ENCODE data around the gene GOLGA6A. TPM values are rescaled to one million over a fixed set of nuclear protein-coding genes. Genes with fewer than 3 reads are reported as not detected.
"Not testable (repeated sequence)": the region's sequence is repeated elsewhere in the genome, so short reads cannot be mapped to it uniquely, and the experiment has no call there.

The GOLGA6A gene
- total RNA-seq, 3 donors from 2014 or later: not detected

- not testable (repeated sequence) for DNase-seq; H3K9me3 Mint-ChIP-seq; H3K4me3 Mint-ChIP-seq; ATAC-seq; H3K36me3 Mint-ChIP-seq (ENCODE audit: insufficient read depth); H3K27me3 Mint-ChIP-seq (ENCODE audit: low read depth); H3K4me1 Mint-ChIP-seq (ENCODE audit: low read depth)
Measured at GRCh38 chr15:74071645-74072044, 10.7 kb downstream of the GOLGA6A start.

GRCh38 chr15:74065684-74066411 lies 16.5 kb downstream of the GOLGA6A start:
- H3K27me3 Mint-ChIP-seq (ENCODE audit: low read depth); H3K9me3 Mint-ChIP-seq; H3K4me3 Mint-ChIP-seq; H3K4me1 Mint-ChIP-seq (ENCODE audit: low read depth); H3K36me3 Mint-ChIP-seq (ENCODE audit: insufficient read depth): not testable (repeated sequence)
- DNase-seq: peak; percentile 46
- peak; percentile 97 to 99 for ATAC-seq

GRCh38 chr15:74064822-74065221 lies 17.5 kb downstream of the GOLGA6A start:
- ATAC-seq; H3K27me3 Mint-ChIP-seq (ENCODE audit: low read depth); H3K9me3 Mint-ChIP-seq; H3K36me3 Mint-ChIP-seq (ENCODE audit: insufficient read depth); H3K4me1 Mint-ChIP-seq (ENCODE audit: low read depth); DNase-seq; H3K4me3 Mint-ChIP-seq: not testable (repeated sequence)

GRCh38 chr15:74064183-74064582 lies 18.2 kb downstream of the GOLGA6A start:
- DNase-seq; ATAC-seq; H3K4me3 Mint-ChIP-seq; H3K27me3 Mint-ChIP-seq (ENCODE audit: low read depth); H3K9me3 Mint-ChIP-seq; H3K4me1 Mint-ChIP-seq (ENCODE audit: low read depth); H3K36me3 Mint-ChIP-seq (ENCODE audit: insufficient read depth): not testable (repeated sequence)

GRCh38 chr15:74063425-74064146 lies 18.8 kb downstream of the GOLGA6A start:
- not testable (repeated sequence) for H3K4me3 Mint-ChIP-seq; DNase-seq; H3K9me3 Mint-ChIP-seq; ATAC-seq; H3K27me3 Mint-ChIP-seq (ENCODE audit: low read depth); H3K36me3 Mint-ChIP-seq (ENCODE audit: insufficient read depth); H3K4me1 Mint-ChIP-seq (ENCODE audit: low read depth)

GRCh38 chr15:74062671-74063070 lies 19.7 kb downstream of the GOLGA6A start:
- Mint-ChIP-seq H3K27me3 (ENCODE audit: low read depth) (peaks cover 2% of the 10 kb centered on the region), H3K9me3 (no peaks in the 10 kb centered on the region), H3K4me1 (ENCODE audit: low read depth) (peaks cover 8% of the 10 kb centered on the region), H3K4me3 (no peak overlapping the region), H3K36me3 (ENCODE audit: insufficient read depth) (peaks cover 6% of the 10 kb centered on the region)
- ATAC-seq: no peak
- no peak for DNase-seq

GRCh38 chr15:74062236-74062635 lies 20.1 kb downstream of the GOLGA6A start:
- peaks cover 8% of the 10 kb centered on the region for H3K4me1 Mint-ChIP-seq (ENCODE audit: low read depth)
- H3K36me3 Mint-ChIP-seq (ENCODE audit: insufficient read depth): peaks cover 6% of the 10 kb centered on the region
- H3K27me3 Mint-ChIP-seq (ENCODE audit: low read depth): peaks cover 2% of the 10 kb centered on the region
- ATAC-seq: no peak
- H3K9me3 Mint-ChIP-seq: no peaks in the 10 kb centered on the region
- no peak for DNase-seq
- no peak overlapping the region for H3K4me3 Mint-ChIP-seq

GRCh38 chr15:74060251-74060650 lies 22.1 kb downstream of the GOLGA6A start:
- no peak overlapping the region for H3K4me3 Mint-ChIP-seq
- peaks cover 6% of the 10 kb centered on the region for H3K36me3 Mint-ChIP-seq (ENCODE audit: insufficient read depth)
- H3K27me3 Mint-ChIP-seq (ENCODE audit: low read depth): peaks cover 2% of the 10 kb centered on the region
- H3K9me3 Mint-ChIP-seq: no peaks in the 10 kb centered on the region
- peaks cover 8% of the 10 kb centered on the region for H3K4me1 Mint-ChIP-seq (ENCODE audit: low read depth)
- DNase-seq: no peak
- no peak for ATAC-seq

- H3K9me3 Mint-ChIP-seq; H3K4me3 Mint-ChIP-seq; ATAC-seq; H3K27me3 Mint-ChIP-seq (ENCODE audit: low read depth); H3K4me1 Mint-ChIP-seq (ENCODE audit: low read depth); DNase-seq; H3K36me3 Mint-ChIP-seq (ENCODE audit: insufficient read depth): not testable (repeated sequence)
Measured at GRCh38 chr15:74059050-74059833, 23.1 kb downstream of the GOLGA6A start.

GRCh38 chr15:74056330-74056729 lies 26.0 kb downstream of the GOLGA6A start:
- H3K4me1 Mint-ChIP-seq (ENCODE audit: low read depth): peaks cover 13% of the 10 kb centered on the region
- H3K27me3 Mint-ChIP-seq (ENCODE audit: low read depth); ATAC-seq; H3K4me3 Mint-ChIP-seq; DNase-seq; H3K36me3 Mint-ChIP-seq (ENCODE audit: insufficient read depth); H3K9me3 Mint-ChIP-seq: not testable (repeated sequence)

- Mint-ChIP-seq H3K9me3 (no peaks in the 10 kb centered on the region), H3K27me3 (ENCODE audit: low read depth) (no peaks in the 10 kb centered on the region), H3K4me1 (ENCODE audit: low read depth) (peaks cover 13% of the 10 kb centered on the region), H3K4me3 (no peak overlapping the region), H3K36me3 (ENCODE audit: insufficient read depth) (peaks cover 6% of the 10 kb centered on the region)
- ATAC-seq: no peak
- DNase-seq: no peak
Measured at GRCh38 chr15:74055804-74056203, 26.5 kb downstream of the GOLGA6A start.

GRCh38 chr15:74053941-74054529 lies 28.3 kb downstream of the GOLGA6A start:
- H3K27me3 Mint-ChIP-seq (ENCODE audit: low read depth): no peaks in the 10 kb centered on the region
- H3K4me3 Mint-ChIP-seq: peak overlapping the region; percentile 55
- H3K36me3 Mint-ChIP-seq (ENCODE audit: insufficient read depth): peaks cover 6% of the 10 kb centered on the region
- ATAC-seq (peak; percentile 96 to 97), DNase-seq (peak; percentile 58)
- peaks cover 5% of the 10 kb centered on the region for H3K4me1 Mint-ChIP-seq (ENCODE audit: low read depth)
- H3K9me3 Mint-ChIP-seq: no peaks in the 10 kb centered on the region

- Mint-ChIP-seq H3K4me3 (no peak overlapping the region), H3K27me3 (ENCODE audit: low read depth) (no peaks in the 10 kb centered on the region), H3K36me3 (ENCODE audit: insufficient read depth) (peaks cover 6% of the 10 kb centered on the region), H3K9me3 (no peaks in the 10 kb centered on the region), H3K4me1 (ENCODE audit: low read depth) (peaks cover 5% of the 10 kb centered on the region)
- DNase-seq (no peak), ATAC-seq (no peak)
Measured at GRCh38 chr15:74053517-74053916, 28.8 kb downstream of the GOLGA6A start.
